Transverse colon (tissue), 4 donors: ENCODE data around the gene CCND1. TPM values are rescaled to one million over a fixed set of nuclear protein-coding genes. Genes with fewer than 3 reads are reported as not detected.

ENCODE experiments used
- DNase-seq: peaks from one replicate; pipeline ENCODE4 v3.0.0-alpha.2; 2019
- H3K27ac ChIP-seq, 4 donors: fragments of 200-600 bp; sonication (generic); 2 replicates each; pipeline ENCODE4 v1.5.1; 2016 to 2018; ENCODE audit warnings: inconsistent platforms in 4 of 4
- H3K27me3 ChIP-seq: fragments of 200-600 bp; sonication (generic); 2 replicates; pipeline ENCODE4 v1.5.1; 2017; ENCODE audit warnings: inconsistent platforms
- H3K36me3 ChIP-seq, 4 donors: fragments of 200-600 bp; sonication (generic); 2 replicates each; pipeline ENCODE4 v1.5.1; 2017 to 2019; ENCODE audit warnings: inconsistent platforms in 4 of 4
- H3K4me1 ChIP-seq, 4 donors: fragments of 200-600 bp; sonication (generic); 2 replicates each; pipeline ENCODE4 v1.5.1; 2017 to 2020; ENCODE audit warnings: inconsistent platforms in 4 of 4
- H3K4me3 ChIP-seq, 4 donors: fragments of 200-600 bp; sonication (generic); 1 replicate in 1 of 4; 2 replicates in 3 of 4; pipeline versions ENCODE4 v1.5.1 to v1.6.1; 2017 to 2019; ENCODE audit warnings: inconsistent platforms in 4 of 4
- H3K9me3 ChIP-seq, 2 donors: fragments of 200-600 bp; sonication (generic); 2 replicates each; pipeline ENCODE4 v1.5.1; 2017 to 2019; ENCODE audit warnings: inconsistent platforms in 2 of 2
- EP300 ChIP-seq: sonication (generic); formaldehyde crosslinking; IDR thresholded peaks from one replicate; pipeline ENCODE4 v1.6.1; 2017; ENCODE audit warnings: antibody characterized with exemption, low read depth
- POLR2A ChIP-seq: fragments of 450-650 bp; IDR thresholded peaks from one replicate; pipeline ENCODE4 v1.6.1; 2016; ENCODE audit warnings: antibody characterized with exemption, mild to moderate bottlenecking, moderate library complexity
- POLR2AphosphoS5 ChIP-seq, 3 donors: sonication (generic); formaldehyde crosslinking; IDR thresholded peaks; one replicate each; pipeline ENCODE4 v1.6.1; 2016; ENCODE audit warnings: antibody characterized with exemption in 3 of 3
- WGBS, 2 donors: methylation state at CpG; one replicate each; pipeline ENCODE4 v1.1.5; 2018; ENCODE audit warnings: low coverage in 1 of 2; 5-methylcytosine and 5-hydroxymethylcytosine counted together
- in situ Hi-C, 4 donors: fragments of 200-750 bp; cut with MboI; loops; one replicate each; pipeline versions ENCODE4 v1.15.0 to v1.15.1; 2017; ENCODE audit warnings: low sequenced_read_pairs in 3 of 4, low pct_ligation_motif_present in 1 of 4, low pct_unique_long_range_greater_than_20kb in 1 of 4
- intact Hi-C: fragments of 100-400 bp; cut with DNase I; formaldehyde crosslinking; loops from one replicate; pipeline ENCODE4 v1.15.1; 2023; ENCODE audit warnings: low total_unique reads
- total RNA-seq, 4 donors: library from RNA; depleted of rRNA; stranded (reverse); fragments of >200 nt; gene quantifications; one replicate each; pipeline ENCODE4 v1.1.0, GENCODE V29; 2016
- TF ChIP-seq, protein P1 (sequence below), 5 experiments: fragments of 200-600 bp in 3 of 5; fragments of 450-650 bp in 2 of 5; sonication (generic) in 3 of 5; IDR thresholded peaks; 1 replicate in 2 of 5; 2 replicates in 3 of 5; pipeline ENCODE4 v1.5.1; 2016 to 2017; ENCODE audit warnings: antibody characterized with exemption in 5 of 5, inconsistent platforms in 3 of 5, mild to moderate bottlenecking in 2 of 5, moderate library complexity in 1 of 5

The CCND1 gene
- total RNA-seq, 4 donors from 2014 or later, result 26.4 to 78.0 (median 45.0) TPM

DNA sequence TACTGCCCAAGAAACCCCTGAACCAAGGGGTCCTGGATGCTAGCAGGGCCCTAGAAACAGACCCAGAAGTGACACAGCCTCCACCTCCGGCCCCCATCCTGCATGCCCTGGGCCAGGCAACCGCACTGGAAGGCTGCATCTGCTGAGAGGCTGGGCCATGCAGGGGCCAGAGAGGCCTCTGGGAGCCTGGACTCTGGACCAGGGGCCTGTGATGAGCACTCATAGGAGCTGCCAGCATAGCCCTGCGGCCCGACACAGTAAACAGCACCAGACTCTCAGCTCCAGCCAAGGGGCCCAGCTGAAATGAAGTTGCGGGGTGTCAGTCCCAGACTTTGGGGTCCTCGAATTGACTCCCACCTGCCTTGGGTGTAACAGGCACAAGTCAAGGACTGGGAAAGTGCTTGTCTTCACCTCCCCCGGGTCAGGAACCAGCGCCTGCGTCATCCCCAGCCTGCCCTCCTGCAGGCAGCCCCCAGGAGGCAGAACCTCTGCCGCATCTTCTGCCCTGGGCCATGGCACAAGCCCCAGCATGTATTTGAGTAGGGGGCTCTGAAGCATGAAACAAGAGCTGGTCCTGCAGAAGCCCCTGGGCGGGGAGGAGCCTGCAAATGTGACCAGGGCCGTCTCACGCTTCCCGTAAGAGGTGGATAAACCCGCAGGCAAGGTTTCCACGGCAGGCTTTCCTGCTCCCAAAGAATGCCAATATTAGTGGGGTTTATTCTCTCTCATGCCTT is 25.2 kb upstream of the CCND1 start:
- in situ Hi-C loops, result no loop called here
- H3K4me3 ChIP-seq, result no peak overlapping the region
- no peak overlapping the region for H3K27ac ChIP-seq
- H3K36me3 ChIP-seq, result no peaks in the 10 kb centered on the region
- H3K9me3 ChIP-seq, result no peaks in the 10 kb centered on the region
- WGBS, 2 donors, result 88% methylated on average over 15 of the region's 16 CpGs; no CpG with 5 or more reads in 1 of the 2 donors
- no peak for DNase-seq
- no peaks in the 10 kb centered on the region for H3K27me3 ChIP-seq
- no peaks in the 10 kb centered on the region for H3K4me1 ChIP-seq
- intact Hi-C loops, result no loop called here
- TF ChIP-seq POLR2AphosphoS5 (IDR thresholded peaks at IDR 0.05), result no peak
- TF ChIP-seq POLR2A, result no peak
- TF ChIP-seq, protein P1, sequence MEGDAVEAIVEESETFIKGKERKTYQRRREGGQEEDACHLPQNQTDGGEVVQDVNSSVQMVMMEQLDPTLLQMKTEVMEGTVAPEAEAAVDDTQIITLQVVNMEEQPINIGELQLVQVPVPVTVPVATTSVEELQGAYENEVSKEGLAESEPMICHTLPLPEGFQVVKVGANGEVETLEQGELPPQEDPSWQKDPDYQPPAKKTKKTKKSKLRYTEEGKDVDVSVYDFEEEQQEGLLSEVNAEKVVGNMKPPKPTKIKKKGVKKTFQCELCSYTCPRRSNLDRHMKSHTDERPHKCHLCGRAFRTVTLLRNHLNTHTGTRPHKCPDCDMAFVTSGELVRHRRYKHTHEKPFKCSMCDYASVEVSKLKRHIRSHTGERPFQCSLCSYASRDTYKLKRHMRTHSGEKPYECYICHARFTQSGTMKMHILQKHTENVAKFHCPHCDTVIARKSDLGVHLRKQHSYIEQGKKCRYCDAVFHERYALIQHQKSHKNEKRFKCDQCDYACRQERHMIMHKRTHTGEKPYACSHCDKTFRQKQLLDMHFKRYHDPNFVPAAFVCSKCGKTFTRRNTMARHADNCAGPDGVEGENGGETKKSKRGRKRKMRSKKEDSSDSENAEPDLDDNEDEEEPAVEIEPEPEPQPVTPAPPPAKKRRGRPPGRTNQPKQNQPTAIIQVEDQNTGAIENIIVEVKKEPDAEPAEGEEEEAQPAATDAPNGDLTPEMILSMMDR (IDR thresholded peaks at IDR 0.05), result no peak
- no peak for TF ChIP-seq EP300

DNA sequence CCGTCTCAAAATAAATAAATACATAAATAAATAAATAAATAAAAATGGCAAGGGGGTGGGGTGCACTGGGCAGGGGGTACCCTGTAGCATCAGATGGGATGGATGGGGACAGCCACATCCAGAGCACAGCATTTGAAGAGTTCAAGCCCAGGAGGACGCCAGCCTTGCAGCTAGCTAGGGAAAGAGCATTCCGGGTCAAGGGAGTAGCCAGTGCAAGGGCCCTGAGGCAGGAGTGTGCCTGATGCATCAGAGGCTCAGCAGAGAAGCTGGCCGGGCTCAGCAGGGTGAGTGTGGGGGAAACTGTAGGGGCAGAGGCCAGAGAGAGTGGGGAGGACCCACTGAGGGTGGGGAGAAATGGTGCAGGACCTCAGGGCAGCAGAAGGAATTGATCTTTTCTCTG is 23.7 kb upstream of the CCND1 start:
- Histone ChIP-seq H3K36me3 (no peaks in the 10 kb centered on the region), H3K9me3 (no peaks in the 10 kb centered on the region), H3K4me3 (no peak overlapping the region), H3K27me3 (no peaks in the 10 kb centered on the region), H3K27ac (no peak overlapping the region), H3K4me1 (no peaks in the 10 kb centered on the region)
- in situ Hi-C loops (no loop called here), intact Hi-C loops (no loop called here)
- no peak for DNase-seq
- WGBS, 2 donors, result 80% methylated on average over 4 of the region's 4 CpGs
- no peak for TF ChIP-seq POLR2A

DNA sequence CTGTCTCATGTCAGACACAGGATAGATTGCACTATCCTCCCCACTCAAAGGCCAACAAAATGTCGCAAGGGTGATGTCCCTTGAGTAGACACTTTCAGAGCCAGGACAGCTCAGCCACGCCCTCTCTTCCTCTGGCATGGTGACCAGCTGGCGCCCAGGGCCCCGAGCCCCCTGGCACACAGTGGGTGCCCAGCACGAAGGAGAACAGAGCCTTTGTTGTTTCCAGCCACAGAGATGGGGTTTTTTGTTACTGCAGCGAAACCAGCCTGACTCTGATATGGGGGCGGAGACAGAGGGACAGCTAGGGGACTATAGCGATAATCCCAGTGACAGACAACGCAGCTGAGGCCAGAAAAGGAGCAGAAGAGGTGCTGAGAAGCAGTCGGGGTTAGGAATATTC is 23.3 kb upstream of the CCND1 start:
- no peak for DNase-seq

DNA sequence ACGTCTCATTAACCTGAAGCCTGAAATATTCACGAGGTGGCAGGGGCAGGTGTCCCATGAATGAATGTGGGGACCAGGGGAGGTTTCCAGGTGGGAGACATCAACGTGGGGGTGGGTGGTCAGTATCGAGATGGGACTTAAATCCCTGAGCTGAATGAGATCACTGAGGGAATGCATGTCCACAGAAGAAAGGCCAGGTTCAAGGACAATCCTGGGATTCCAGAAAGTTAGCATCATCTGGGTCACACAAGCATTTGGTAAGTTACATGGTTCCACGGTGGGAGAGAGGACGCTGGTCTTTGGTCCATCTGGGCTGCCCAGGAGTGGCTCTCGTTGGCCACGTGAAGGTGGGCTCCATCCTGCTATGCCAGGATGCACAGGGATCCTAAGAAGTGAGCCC is 22.7 kb upstream of the CCND1 start:
- intact Hi-C loops, result no loop called here
- H3K4me1 ChIP-seq, result no peaks in the 10 kb centered on the region
- in situ Hi-C loops, result no loop called here
- no peak overlapping the region for H3K4me3 ChIP-seq
- H3K27me3 ChIP-seq, result no peaks in the 10 kb centered on the region
- WGBS, 2 donors, result 77 to 80% methylated on average over 1 to 8 of the region's 8 CpGs
- no peaks in the 10 kb centered on the region for H3K9me3 ChIP-seq
- no peaks in the 10 kb centered on the region for H3K36me3 ChIP-seq
- TF ChIP-seq, protein P1 (IDR thresholded peaks at IDR 0.05), result no peak
- TF ChIP-seq EP300, result no peak
- TF ChIP-seq POLR2AphosphoS5 (IDR thresholded peaks at IDR 0.05), result no peak
- no peak for TF ChIP-seq POLR2A
- no peak overlapping the region for H3K27ac ChIP-seq
- DNase-seq, result no peak

More for the DNA sequence above, 23.3 kb upstream of the CCND1 start:
- H3K36me3 ChIP-seq, result no peaks in the 10 kb centered on the region
- WGBS, 2 donors, result 81 to 85% methylated on average over 4 to 10 of the region's 10 CpGs
- H3K27me3 ChIP-seq, result no peaks in the 10 kb centered on the region
- in situ Hi-C loops, result no loop called here
- H3K4me3 ChIP-seq, result no peak overlapping the region
- H3K4me1 ChIP-seq, result no peaks in the 10 kb centered on the region
- intact Hi-C loops, result no loop called here
- H3K9me3 ChIP-seq, result no peaks in the 10 kb centered on the region
- H3K27ac ChIP-seq, result no peak overlapping the region
- no peak for TF ChIP-seq POLR2A
- TF ChIP-seq, protein P1 (IDR thresholded peaks at IDR 0.05), result no peak
- TF ChIP-seq EP300, result no peak
- TF ChIP-seq POLR2AphosphoS5 (IDR thresholded peaks at IDR 0.05), result no peak
